HFFc6 (cell line): ENCODE measurements around the gene CDK12. TPM values are rescaled to one million over a fixed set of nuclear protein-coding genes. Genes with fewer than 3 reads are reported as not detected.
"Not testable (repeated sequence)": the region's sequence is repeated elsewhere in the genome, so short reads cannot be mapped to it uniquely, and the experiment has no call there.

Source experiments
- DNase-seq: peaks from one replicate; pipeline ENCODE4 v3.0.0-alpha.2; 2018
- H3K27ac Mint-ChIP-seq: 2 replicates; pipeline ENCODE4 v1.8.0; 2020; ENCODE audit warnings: mild to moderate bottlenecking, mixed read lengths
- H3K27me3 Mint-ChIP-seq: 2 replicates; pipeline ENCODE4 v1.8.0; 2021; ENCODE audit warnings: mild to moderate bottlenecking, moderate library complexity, mixed read lengths; ENCODE audit not compliant: insufficient read depth
- H3K36me3 Mint-ChIP-seq: 2 replicates; pipeline ENCODE4 v1.8.0; 2021; ENCODE audit warnings: low read depth, mixed read lengths
- H3K4me1 Mint-ChIP-seq: 2 replicates; pipeline ENCODE4 v1.8.0; 2020; ENCODE audit warnings: low read depth, mixed read lengths
- H3K4me3 Mint-ChIP-seq: 2 replicates; pipeline ENCODE4 v1.8.0; 2020; ENCODE audit warnings: mild to moderate bottlenecking, moderate library complexity, mixed read lengths
- H3K9me3 Mint-ChIP-seq: 2 replicates; pipeline ENCODE4 v1.8.0; 2020; ENCODE audit warnings: mild to moderate bottlenecking, mixed read lengths
- CTCF ChIP-seq: fragments of 200-600 bp; sonication (generic); IDR thresholded peaks from 2 replicates; pipeline ENCODE4 v1.5.0; 2021; ENCODE audit warnings: antibody characterized with exemption, mild to moderate bottlenecking
- long read RNA-seq: library from polyadenylated mRNA; unstranded; transcript quantifications from one replicate; pipeline ENCODE4 v2.0.0, GENCODE V29; 2019
- total RNA-seq, 6 experiments: library from RNA; stranded (reverse); fragmentation: NEBNext Ultra II Directional; extraction: Animal tissue kit (Norgen Biotek cat#: 25700); gene quantifications; 2 replicates in 1 of 6; 3 replicates in 5 of 6; pipeline ENCODE4 v1.2.3, GENCODE V29; 2021

CDK12 gene
- total RNA-seq: 10 to 100 TPM; 42.2 to 48.5 (median 44.1) TPM
- long read RNA-seq, partial matches to known transcripts: 4 of 25 reads
- long read RNA-seq, other reads (novel, unspliced or antisense): 20 of 25 reads

- Mint-ChIP-seq H3K36me3 (peaks cover 34% of the 10 kb centered on the region), H3K27ac (peak within 1 kb of the TSS; percentile 99), H3K9me3 (peaks cover 6% of the 10 kb centered on the region; the same call in 1 of the 2 replicates), H3K27me3 (peaks cover 11% of the 10 kb centered on the region), H3K4me3 (peak within 1 kb of the TSS; percentile 95), H3K4me1 (peaks cover 29% of the 10 kb centered on the region)
- no peak for TF ChIP-seq CTCF
- peak; percentile 99 for DNase-seq
Observed at GRCh38 chr17:39461113-39461925, at the start of gene CDK12. Gene CDK12, plus strand, starts transcription at chr17:39461486. Its CDS starts 586 bp downstream, at chr17:39462072.

DNA sequence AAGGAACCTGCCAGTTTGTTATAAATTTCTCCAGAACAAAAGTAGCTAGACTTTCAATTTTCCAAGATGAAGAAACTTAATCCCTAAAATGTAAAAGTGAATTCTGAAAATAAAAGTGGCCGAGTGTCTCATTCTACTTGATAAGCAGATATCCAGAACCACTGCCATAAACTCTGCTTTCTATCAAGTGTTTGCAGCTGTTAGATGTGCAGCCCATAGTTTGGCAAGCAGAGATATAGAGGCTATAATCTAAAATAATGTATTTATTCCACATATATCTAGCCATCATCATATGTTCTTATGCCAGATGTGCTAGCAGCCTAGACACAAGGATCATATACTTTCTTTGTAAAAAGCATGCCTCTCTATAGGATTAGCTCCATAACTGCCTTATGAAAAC is 45.1 kb upstream of the CDK12 start:
- TF ChIP-seq CTCF: no peak
- Mint-ChIP-seq H3K9me3 (no peaks in the 10 kb centered on the region), H3K27me3 (no peaks in the 10 kb centered on the region), H3K27ac (no peak overlapping the region), H3K4me3 (no peak overlapping the region), H3K36me3 (peaks cover 18% of the 10 kb centered on the region), H3K4me1 (no peaks in the 10 kb centered on the region)
- no peak for DNase-seq

- Mint-ChIP-seq H3K36me3 (peaks cover 19% of the 10 kb centered on the region), H3K9me3 (no peaks in the 10 kb centered on the region), H3K27me3 (no peaks in the 10 kb centered on the region; the same call in 1 of the 2 replicates), H3K27ac (no peak overlapping the region), H3K4me1 (peaks cover 12% of the 10 kb centered on the region), H3K4me3 (no peak overlapping the region)
- no peak for TF ChIP-seq CTCF
- no peak for DNase-seq
Observed at GRCh38 chr17:39429600-39429999, 31.7 kb upstream of the CDK12 start.

DNA sequence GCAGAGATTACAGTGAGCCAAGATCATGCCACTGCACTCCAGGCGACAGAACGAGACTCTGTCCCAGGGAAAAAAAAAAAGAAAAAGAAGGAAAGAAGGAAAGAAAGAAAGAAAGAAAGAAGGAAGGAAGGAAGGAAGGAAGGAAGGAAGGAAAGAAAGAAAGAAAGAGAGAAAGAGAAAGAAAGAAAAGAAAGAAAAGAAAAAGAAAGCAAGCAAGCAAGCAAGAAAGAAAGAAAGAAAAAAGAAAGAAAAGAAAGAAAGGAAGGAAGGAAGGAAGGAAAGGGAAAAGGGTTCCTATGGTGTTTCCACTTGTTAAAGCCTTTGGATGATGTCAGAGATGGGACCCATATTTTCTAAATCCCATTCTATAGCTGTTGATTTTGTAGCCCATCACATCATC is 21.4 kb upstream of the CDK12 start:
- not testable (repeated sequence) for H3K9me3 Mint-ChIP-seq, H3K4me3 Mint-ChIP-seq, H3K27ac Mint-ChIP-seq, H3K27me3 Mint-ChIP-seq, H3K4me1 Mint-ChIP-seq, DNase-seq
- peaks cover 27% of the 10 kb centered on the region for H3K36me3 Mint-ChIP-seq

DNA sequence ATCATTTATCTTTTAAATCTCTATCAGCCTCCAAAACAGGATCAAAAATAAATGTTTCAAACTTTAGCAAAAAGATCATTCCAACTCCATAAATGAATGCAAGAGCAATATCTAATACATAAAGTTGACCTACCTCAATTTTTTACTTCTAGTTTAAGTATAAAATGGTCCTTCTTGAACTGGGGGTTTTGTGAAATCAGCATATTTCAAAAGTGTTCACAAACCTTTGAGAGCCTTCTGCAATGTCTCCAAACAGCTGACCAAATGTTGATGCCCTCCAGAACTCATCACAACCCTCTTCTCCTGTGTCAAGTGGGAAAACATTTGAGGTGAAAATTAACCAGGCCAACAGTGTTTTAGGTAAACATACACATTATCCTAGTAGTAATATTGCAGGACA is 18.0 kb upstream of the CDK12 start:
- peaks cover 40% of the 10 kb centered on the region for H3K36me3 Mint-ChIP-seq
- no peak for TF ChIP-seq CTCF
- no peaks in the 10 kb centered on the region for H3K9me3 Mint-ChIP-seq
- H3K4me3 Mint-ChIP-seq: no peak overlapping the region
- no peak overlapping the region for H3K27ac Mint-ChIP-seq
- H3K27me3 Mint-ChIP-seq: no peaks in the 10 kb centered on the region; the same call in 1 of the 2 replicates
- DNase-seq: no peak
- H3K4me1 Mint-ChIP-seq: no peaks in the 10 kb centered on the region

- no peak for TF ChIP-seq CTCF
- peaks cover 4% of the 10 kb centered on the region for H3K9me3 Mint-ChIP-seq
- H3K4me3 Mint-ChIP-seq: no peak overlapping the region
- peaks cover 40% of the 10 kb centered on the region for H3K36me3 Mint-ChIP-seq
- DNase-seq: no peak
- H3K27ac Mint-ChIP-seq: no peak overlapping the region
- H3K4me1 Mint-ChIP-seq: peaks cover 10% of the 10 kb centered on the region
- peaks cover 7% of the 10 kb centered on the region; the same call in 1 of the 2 replicates for H3K27me3 Mint-ChIP-seq
Observed at GRCh38 chr17:39447561-39447960, 13.7 kb upstream of the CDK12 start.
